HG02642 (cell line): Measurements from ENCODE around the gene SELENOW.
A peak's percentile ranks its signal among the peaks of the same experiment; 100 is the strongest.
"Not testable (repeated sequence)": the region's sequence is repeated elsewhere in the genome, so short reads cannot be mapped to it uniquely, and the experiment has no call there.

Experiments used
- ATAC-seq: cut with Tn5 transposase; IDR thresholded peaks from one replicate; pipeline ENCODE4 v1.9.1; 2021; ENCODE audit warnings: mild to moderate bottlenecking; ENCODE audit not compliant: unreplicated experiment, poor library complexity

Gene SELENOW

GRCh38 chr19:47778049-47778953 is at the start of gene SELENOW:
TSS of gene SELENOW (plus strand) at chr19:47778703. CDS start at chr19:47778786, 83 bp downstream.
- peak; percentile 88 for ATAC-seq

- ATAC-seq = no peak
Observed at GRCh38 chr19:47729468-47729798, 49.1 kb upstream of the SELENOW start.

GRCh38 chr19:47729799-47730520 is 48.5 kb upstream of the SELENOW start:
- no peak for ATAC-seq

- ATAC-seq = no peak
Observed at GRCh38 chr19:47730521-47730889, 48.0 kb upstream of the SELENOW start.

GRCh38 chr19:47730910-47731309 is 47.6 kb upstream of the SELENOW start:
- no peak for ATAC-seq

- no peak for ATAC-seq
Observed at GRCh38 chr19:47735131-47735530, 43.4 kb upstream of the SELENOW start.

- ATAC-seq = no peak
Observed at GRCh38 chr19:47740866-47741519, 37.5 kb upstream of the SELENOW start.

GRCh38 chr19:47741544-47742140 is 36.9 kb upstream of the SELENOW start:
- no peak for ATAC-seq

- ATAC-seq = no peak
Observed at GRCh38 chr19:47742634-47743033, 35.9 kb upstream of the SELENOW start.

- ATAC-seq = peak; percentile 69
Observed at GRCh38 chr19:47745010-47745901, 33.2 kb upstream of the SELENOW start, which contains the start of gene NOP53. TSS of gene NOP53 (plus strand) at chr19:47745546. CDS start at chr19:47745560, 14 bp downstream.

- not testable (repeated sequence) for ATAC-seq
Observed at GRCh38 chr19:47746129-47746528, 32.4 kb upstream of the SELENOW start.

GRCh38 chr19:47749326-47749725 is 29.2 kb upstream of the SELENOW start:
- no peak for ATAC-seq

- ATAC-seq = no peak
Observed at GRCh38 chr19:47750752-47751151, 27.8 kb upstream of the SELENOW start.

- ATAC-seq = no peak
Observed at GRCh38 chr19:47752440-47753211, 25.9 kb upstream of the SELENOW start.

GRCh38 chr19:47754206-47755064 is 24.1 kb upstream of the SELENOW start:
- no peak for ATAC-seq

GRCh38 chr19:47755065-47755761 is 23.3 kb upstream of the SELENOW start:
- ATAC-seq = no peak
